ENCODE results near the gene CTNNA1.
A peak's percentile ranks its signal among the peaks of the same experiment; 100 is the strongest.
"Not testable (repeated sequence)": the region's sequence is repeated elsewhere in the genome, so short reads cannot be mapped to it uniquely, and the experiment has no call there.

CTNNA1 gene

GRCh38 chr5:138819081-138819480, 65.9 kb downstream of the CTNNA1 start:
- no peak for DNase-seq

- no peak for DNase-seq
Observed at GRCh38 chr5:138820695-138821094, 67.5 kb downstream of the CTNNA1 start.

GRCh38 chr5:138824516-138824915, 71.3 kb downstream of the CTNNA1 start:
- DNase-seq: no peak

GRCh38 chr5:138824924-138825863, 72.0 kb downstream of the CTNNA1 start:
- DNase-seq: no peak

- no peak for DNase-seq
Observed at GRCh38 chr5:138828556-138828955, 75.3 kb downstream of the CTNNA1 start.

GRCh38 chr5:138829341-138829740, 76.1 kb downstream of the CTNNA1 start:
- no peak for DNase-seq

- DNase-seq: peak; percentile 29
Observed at GRCh38 chr5:138831703-138832102, 78.5 kb downstream of the CTNNA1 start.

GRCh38 chr5:138832218-138832617, 79.0 kb downstream of the CTNNA1 start:
- DNase-seq: no peak

GRCh38 chr5:138833080-138833479, 79.9 kb downstream of the CTNNA1 start:
- no peak for DNase-seq

- DNase-seq: no peak
Observed at GRCh38 chr5:138833726-138834480, 80.7 kb downstream of the CTNNA1 start.

GRCh38 chr5:138834853-138835252, 81.6 kb downstream of the CTNNA1 start:
- not testable (repeated sequence) for DNase-seq

GRCh38 chr5:138837160-138837559, 83.9 kb downstream of the CTNNA1 start:
- DNase-seq: no peak

- no peak for DNase-seq
Observed at GRCh38 chr5:138840103-138840502, 86.9 kb downstream of the CTNNA1 start.

- DNase-seq: no peak
Observed at GRCh38 chr5:138841531-138841930, 88.3 kb downstream of the CTNNA1 start.

GRCh38 chr5:138843316-138844124, 90.3 kb downstream of the CTNNA1 start:
- DNase-seq: peak; percentile 37

- DNase-seq: no peak
Observed at GRCh38 chr5:138844125-138844461, 90.9 kb downstream of the CTNNA1 start.

GRCh38 chr5:138844812-138845513, 91.7 kb downstream of the CTNNA1 start:
- DNase-seq: peak; percentile 85

GRCh38 chr5:138849439-138849838, 96.2 kb downstream of the CTNNA1 start:
- no peak for DNase-seq

- no peak for DNase-seq
Observed at GRCh38 chr5:138849882-138850281, 96.7 kb downstream of the CTNNA1 start.

GRCh38 chr5:138850865-138851435, 97.7 kb downstream of the CTNNA1 start:
- DNase-seq: no peak

- DNase-seq: no peak
Observed at GRCh38 chr5:138853132-138853531, 99.9 kb downstream of the CTNNA1 start.

GRCh38 chr5:138867011-138867410, 113.8 kb downstream of the CTNNA1 start:
- no peak for DNase-seq
